CD14-positive monocyte (primary cell): ENCODE results near the gene CHST11. TPM values are rescaled to one million over a fixed set of nuclear protein-coding genes. Genes with fewer than 3 reads are reported as not detected.

Experiments
- DNase-seq, 3 donors: peaks; one replicate each; pipeline ENCODE4 v3.0.0-alpha.2; 2011 to 2022
- H2AFZ ChIP-seq: 2 replicates; pipeline ENCODE4 v1.6.0; 2012; ENCODE audit warnings: mild to moderate bottlenecking, low read depth, low read length, inconsistent platforms; ENCODE audit not compliant: insufficient read depth, poor library complexity, severe bottlenecking
- H3K27ac ChIP-seq, 2 donors: 1 replicate in 1 of 2; 2 replicates in 1 of 2; pipeline ENCODE4 v1.5.1; 2012 to 2013; ENCODE audit warnings: low read length in 2 of 2, control low read depth in 1 of 2, inconsistent platforms in 1 of 2, low read depth in 1 of 2, mild to moderate bottlenecking in 1 of 2
- H3K27me3 ChIP-seq, 2 donors: one replicate each; pipeline versions ENCODE4 v1.6.0 to v1.6.1; 2011 to 2013; ENCODE audit warnings: low read length in 2 of 2; ENCODE audit not compliant: control insufficient read depth in 2 of 2, insufficient read depth in 2 of 2
- H3K36me3 ChIP-seq, 2 donors: replicated peaks in 1 of 2; 1 replicate in 1 of 2; 2 replicates in 1 of 2; pipeline versions ENCODE4 v1.5.1 to v1.6.1; 2012 to 2013; ENCODE audit warnings: low read length in 2 of 2, control low read depth in 1 of 2, inconsistent platforms in 1 of 2, mild to moderate bottlenecking in 1 of 2; ENCODE audit not compliant: insufficient read depth in 2 of 2, control insufficient read depth in 1 of 2
- H3K4me1 ChIP-seq, 2 donors: 1 replicate in 1 of 2; 2 replicates in 1 of 2; pipeline versions ENCODE4 v1.5.1 to v1.6.1; 2012 to 2013; ENCODE audit warnings: low read length in 2 of 2, control low read depth in 1 of 2, inconsistent platforms in 1 of 2, mild to moderate bottlenecking in 1 of 2, moderate library complexity in 1 of 2; ENCODE audit not compliant: insufficient read depth in 2 of 2, control insufficient read depth in 1 of 2
- H3K4me2 ChIP-seq: replicated peaks from 2 replicates; pipeline ENCODE3; 2012; ENCODE audit warnings: low read length, moderate library complexity, mild to moderate bottlenecking; ENCODE audit not compliant: poor library complexity, severe bottlenecking; ENCODE audit errors: extremely low read depth
- H3K4me3 ChIP-seq, 3 experiments: fragments of 200-600 bp in 1 of 3; sonication (generic) in 1 of 3; replicated peaks in 1 of 3; 1 replicate in 2 of 3; 2 replicates in 1 of 3; pipeline ENCODE4 v1.5.1; 2011 to 2013; ENCODE audit warnings: low read length in 3 of 3, mild to moderate bottlenecking in 3 of 3, control low read depth in 2 of 3, low read depth in 2 of 3, inconsistent platforms in 1 of 3, moderate library complexity in 1 of 3
- H3K79me2 ChIP-seq: 2 replicates; pipeline ENCODE4 v1.6.0; 2012; ENCODE audit warnings: mild to moderate bottlenecking, control low read depth, inconsistent platforms, low read length, moderate library complexity; ENCODE audit not compliant: insufficient read depth
- H3K9ac ChIP-seq: 2 replicates; pipeline ENCODE4 v1.6.0; 2017; ENCODE audit warnings: low read length, mild to moderate bottlenecking; ENCODE audit not compliant: insufficient read depth, poor library complexity, severe bottlenecking
- H3K9me3 ChIP-seq, 2 donors: replicated peaks in 1 of 2; 1 replicate in 1 of 2; 2 replicates in 1 of 2; pipeline versions ENCODE4 v1.5.1 to v1.6.1; 2012 to 2013; ENCODE audit warnings: low read length in 2 of 2, control low read depth in 1 of 2; ENCODE audit not compliant: control insufficient read depth in 1 of 2, insufficient read depth in 1 of 2
- H4K20me1 ChIP-seq: 2 replicates; pipeline ENCODE4 v1.6.0; 2012; ENCODE audit warnings: mild to moderate bottlenecking, low read length, control low read depth, moderate library complexity; ENCODE audit not compliant: insufficient read depth
- H3K27ac Mint-ChIP-seq, 7 donors: one replicate each; pipeline ENCODE4 v1.8.0; 2020; ENCODE audit warnings: mild to moderate bottlenecking in 7 of 7, mixed read lengths in 7 of 7, moderate library complexity in 6 of 7, inconsistent platforms in 2 of 7
- H3K27me3 Mint-ChIP-seq, 3 donors: one replicate each; pipeline ENCODE4 v1.8.0; 2021 to 2022; ENCODE audit warnings: low read depth in 3 of 3, mild to moderate bottlenecking in 3 of 3, mixed read lengths in 3 of 3, moderate library complexity in 3 of 3, inconsistent platforms in 1 of 3
- H3K36me3 Mint-ChIP-seq, 2 donors: one replicate each; pipeline ENCODE4 v1.8.0; 2020; ENCODE audit warnings: mixed read lengths in 2 of 2, inconsistent platforms in 1 of 2, mild to moderate bottlenecking in 1 of 2
- H3K4me1 Mint-ChIP-seq: one replicate; pipeline ENCODE4 v1.8.0; 2020; ENCODE audit warnings: mild to moderate bottlenecking, mixed read lengths
- H3K4me3 Mint-ChIP-seq, 2 donors: one replicate each; pipeline ENCODE4 v1.8.0; 2020; ENCODE audit warnings: mild to moderate bottlenecking in 2 of 2, mixed read lengths in 2 of 2, moderate library complexity in 1 of 2
- H3K9me3 Mint-ChIP-seq, 7 donors: one replicate each; pipeline ENCODE4 v1.8.0; 2020 to 2022; ENCODE audit warnings: mixed read lengths in 7 of 7, mild to moderate bottlenecking in 6 of 7, moderate library complexity in 6 of 7, inconsistent platforms in 2 of 7
- CTCF ChIP-seq: fragments of 200-600 bp; IDR thresholded peaks from one replicate; pipeline ENCODE4 v1.8.0; 2022; ENCODE audit warnings: antibody characterized with exemption, mild to moderate bottlenecking
- WGBS: methylation state at CpG from one replicate; pipeline ENCODE4 v1.1.5; 2013; ENCODE audit warnings: missing lambda C conversion rate; ENCODE audit not compliant: insufficient coverage; 5-methylcytosine and 5-hydroxymethylcytosine counted together
- intact Hi-C, 2 donors: fragments of 100-400 bp; cut with micrococcal nuclease; formaldehyde crosslinking; loops; one replicate each; pipeline versions ENCODE4 v1.15.0 to v1.15.1; 2023
- polyA plus RNA-seq, 3 donors: library from polyadenylated mRNA; depleted of rRNA in 1 of 3; unstranded in 2 of 3; stranded (reverse) in 1 of 3; fragments of 300-500 nt in 2 of 3; fragments of >200 nt in 1 of 3; fragmentation: Illumina TruSeq in 2 of 3; gene quantifications; 1 replicate in 2 of 3; 2 replicates in 1 of 3; pipeline ENCODE4 v1.2.3, GENCODE V29; 2012 to 2021

Gene CHST11
- polyA plus RNA-seq, 3 donors, result 44.4 to 66.6 (median 48.4) TPM

- Histone ChIP-seq H2AFZ (no peak overlapping the region), H3K27ac (peak overlapping the region in 1 of 2 donors; percentile 24), H3K36me3 (peaks cover 0 to 5% of the 10 kb centered on the region in 2 donors), H3K4me3 (no peak overlapping the region), H3K9ac (no peak overlapping the region), H3K4me2 (no peak overlapping the region), H4K20me1 (peaks cover 32% of the 10 kb centered on the region), H3K4me1 (peaks cover 60 to 76% of the 10 kb centered on the region in 2 donors), H3K9me3 (no peaks in the 10 kb centered on the region), H3K27me3 (no peaks in the 10 kb centered on the region), H3K79me2 (peaks cover 95% of the 10 kb centered on the region)
- no peak for TF ChIP-seq CTCF
- peak in 1 of 3 donors; percentile 27 for DNase-seq
- 100% methylated on average over 1 of the region's 3 CpGs for WGBS
- H3K36me3 Mint-ChIP-seq, result peaks cover 30 to 33% of the 10 kb centered on the region in 2 donors
- H3K4me3 Mint-ChIP-seq, result no peak overlapping the region
- H3K4me1 Mint-ChIP-seq, result peaks cover 79% of the 10 kb centered on the region
- peaks cover 0 to 2% (median 0%) of the 10 kb centered on the region in 3 donors for H3K27me3 Mint-ChIP-seq
- peak overlapping the region in 5 of 7 donors; percentile 9 to 41 (median 29) for H3K27ac Mint-ChIP-seq
- intact Hi-C loops, result no loop called here
- H3K9me3 Mint-ChIP-seq, result peaks cover 0 to 4% (median 0%) of the 10 kb centered on the region in 7 donors
Measured at GRCh38 chr12:104693493-104693892, 236.7 kb downstream of the CHST11 start.

GRCh38 chr12:104694161-104694560 lies 237.4 kb downstream of the CHST11 start:
- H3K4me3 Mint-ChIP-seq, result no peak overlapping the region
- no peaks in the 10 kb centered on the region for H3K27me3 ChIP-seq
- peaks cover 53 to 69% of the 10 kb centered on the region in 2 donors for H3K4me1 ChIP-seq
- H3K36me3 Mint-ChIP-seq, result peaks cover 30 to 33% of the 10 kb centered on the region in 2 donors
- peaks cover 0 to 5% of the 10 kb centered on the region in 2 donors for H3K36me3 ChIP-seq
- H3K79me2 ChIP-seq, result peaks cover 90% of the 10 kb centered on the region
- intact Hi-C loops, result no loop called here
- no peak overlapping the region for H3K27ac ChIP-seq
- H4K20me1 ChIP-seq, result peaks cover 31% of the 10 kb centered on the region
- peaks cover 0 to 4% (median 0%) of the 10 kb centered on the region in 7 donors for H3K9me3 Mint-ChIP-seq
- no peak overlapping the region for H3K9ac ChIP-seq
- H3K9me3 ChIP-seq, result no peaks in the 10 kb centered on the region
- peaks cover 0 to 2% (median 0%) of the 10 kb centered on the region in 3 donors for H3K27me3 Mint-ChIP-seq
- no CpG with 5 or more reads among the region's 4 CpGs for WGBS
- no peak for DNase-seq
- H3K27ac Mint-ChIP-seq, result peak overlapping the region in 5 of 7 donors; percentile 9 to 83 (median 66)
- H3K4me1 Mint-ChIP-seq, result peaks cover 74% of the 10 kb centered on the region
- H3K4me2 ChIP-seq, result no peak overlapping the region
- H2AFZ ChIP-seq, result no peak overlapping the region
- no peak for TF ChIP-seq CTCF
- no peak overlapping the region for H3K4me3 ChIP-seq
